GM13977 (cell line): Measurements from ENCODE around the gene DHDH.
A peak's percentile ranks its signal among the peaks of the same experiment; 100 is the strongest.

Source experiments
- DNase-seq: peaks from one replicate; pipeline ENCODE4 v3.0.0; 2012; ENCODE audit warnings: low spot score
- CTCF ChIP-seq: IDR thresholded peaks from 2 replicates; pipeline ENCODE4 v1.5.1; 2012; ENCODE audit warnings: mild to moderate bottlenecking, control low read depth; ENCODE audit not compliant: insufficient read depth; ENCODE audit errors: extremely low read depth, missing control alignments
- in situ Hi-C: fragments of 300-500 bp; cut with MboI; formaldehyde crosslinking; loops from one replicate; pipeline ENCODE4 v1.12.0; 2022; ENCODE audit warnings: low sequenced_read_pairs, low pct_unique_long_range_greater_than_20kb, mixed read lengths, inconsistent platforms; ENCODE audit not compliant: unreplicated experiment

The DHDH gene

GRCh38 chr19:48958006-48958405 is 24.5 kb downstream of the DHDH start:
- no peak for DNase-seq
- TF ChIP-seq CTCF, result no peak
- in situ Hi-C loops, result loop anchor here (25.0 kb wide), 2 partner anchors 96 to 321 kb away; partner anchors contain the start of genes CA11, DBP, PLEKHA4 and PPP1R15A

- DNase-seq, result no peak
- in situ Hi-C loops, result loop anchor here (25.0 kb wide), 2 partner anchors 97 to 322 kb away; partner anchors contain the start of genes CA11, DBP, PLEKHA4 and PPP1R15A
Measured at GRCh38 chr19:48959341-48960239, 26.1 kb downstream of the DHDH start.

GRCh38 chr19:48961051-48961649 is 27.7 kb downstream of the DHDH start:
- no peak for TF ChIP-seq CTCF
- in situ Hi-C loops, result loop anchor here (25.0 kb wide), 2 partner anchors 99 to 324 kb away; partner anchors contain the start of genes CA11, DBP, PLEKHA4 and PPP1R15A
- DNase-seq, result no peak

More at GRCh38 chr19:48959341-48960239, 26.1 kb downstream of the DHDH start:
- no peak for TF ChIP-seq CTCF

- in situ Hi-C loops, result loop anchor here (25.0 kb wide), 2 partner anchors 99 to 324 kb away; partner anchors contain the start of genes CA11, DBP, PLEKHA4 and PPP1R15A
- no peak for TF ChIP-seq CTCF
- no peak for DNase-seq
Measured at GRCh38 chr19:48961673-48962028, 28.2 kb downstream of the DHDH start.

GRCh38 chr19:48962029-48962848 is 28.7 kb downstream of the DHDH start:
- in situ Hi-C loops, result loop anchor here (25.0 kb wide), 2 partner anchors 100 to 325 kb away; partner anchors contain the start of genes CA11, DBP, PLEKHA4 and PPP1R15A
- peak; percentile 84 for DNase-seq
- no peak for TF ChIP-seq CTCF

- TF ChIP-seq CTCF, result no peak
- DNase-seq, result no peak
- in situ Hi-C loops, result loop anchor here (25.0 kb wide), 2 partner anchors 101 to 326 kb away; partner anchors contain the start of genes CA11, DBP, PLEKHA4 and PPP1R15A
Measured at GRCh38 chr19:48962849-48963165, 29.3 kb downstream of the DHDH start.
